ENCODE data around the gene CLIP2.
A peak's percentile ranks its signal among the peaks of the same experiment; 100 is the strongest.

CLIP2 gene

DNA sequence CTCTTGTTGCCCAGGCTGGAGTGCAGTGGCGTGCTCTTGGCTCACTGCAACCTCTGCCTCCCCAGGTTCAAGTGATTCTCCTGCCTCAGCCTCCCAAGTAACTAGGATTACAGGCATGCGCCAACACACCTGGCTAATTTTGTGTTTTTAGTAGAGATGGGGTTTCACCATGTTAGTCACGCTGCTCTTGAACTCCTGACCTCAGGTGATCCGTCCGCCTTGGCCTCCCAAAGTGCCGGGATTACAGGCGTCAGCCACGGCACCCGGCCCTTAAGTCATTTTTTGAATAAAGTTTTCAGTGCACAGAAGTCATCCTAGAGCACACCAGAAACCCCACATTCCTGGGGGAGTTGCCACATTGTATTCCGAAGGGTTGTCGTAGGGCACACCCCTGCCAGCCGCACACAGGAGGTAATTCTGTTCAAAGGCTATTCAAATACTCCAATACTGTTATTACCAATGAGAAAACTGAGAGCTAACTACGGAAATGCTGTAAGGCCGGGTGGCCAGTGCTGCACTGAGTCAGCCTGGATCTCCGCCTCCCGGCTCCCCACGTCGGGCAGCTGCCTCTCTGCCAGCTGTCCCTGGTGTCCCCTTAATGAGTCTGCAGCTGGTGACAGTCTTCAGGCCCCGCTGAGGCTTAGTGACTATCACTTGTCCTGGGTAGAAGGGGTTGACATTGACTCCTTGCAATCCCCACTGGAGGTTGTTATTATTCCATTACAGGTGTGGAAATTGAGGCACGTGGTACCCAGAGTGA is 26.4 kb upstream of the CLIP2 start:
- Mint-ChIP-seq H3K27ac (no peak overlapping the region), H3K36me3 (ENCODE audit: low read depth) (no peaks in the 10 kb centered on the region), H3K27me3 (no peaks in the 10 kb centered on the region), H3K4me3 (no peak overlapping the region), H3K4me1 (ENCODE audit: low read depth) (peaks cover 3% of the 10 kb centered on the region), H3K9me3 (no peaks in the 10 kb centered on the region)

DNA sequence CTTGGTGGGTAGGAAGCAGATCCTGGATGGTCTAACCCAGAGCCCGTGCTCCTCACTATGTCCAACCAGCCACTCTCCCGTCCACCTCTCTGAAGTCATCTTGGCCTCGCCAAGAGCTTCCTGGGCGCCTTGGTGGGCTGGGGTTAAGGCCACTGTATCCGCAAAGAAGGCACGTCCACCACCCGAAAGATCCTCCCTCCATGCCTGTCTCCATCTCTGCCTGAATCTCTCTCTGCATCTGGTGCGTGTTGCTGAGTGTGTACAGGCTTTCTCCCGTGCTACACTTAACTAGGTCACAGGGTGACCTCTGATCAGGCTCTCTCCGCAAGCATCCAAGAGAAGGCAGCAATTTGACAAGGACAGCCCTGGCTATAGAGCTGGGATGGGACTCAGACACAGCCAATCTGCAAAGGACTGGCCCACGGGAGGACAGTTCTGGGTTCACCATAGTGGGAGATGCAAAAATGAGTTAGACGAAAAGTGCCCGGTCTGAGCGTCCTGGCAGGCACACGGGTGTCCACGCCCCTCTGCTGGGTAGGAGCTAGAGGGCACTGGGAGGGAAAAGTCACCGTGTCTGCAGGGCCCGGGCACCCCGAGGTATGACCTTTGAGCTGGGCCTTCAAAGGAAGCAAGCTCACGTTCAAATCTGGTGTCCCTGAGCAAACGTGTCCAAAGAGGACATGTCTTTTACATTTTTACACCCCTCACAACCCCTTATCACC is 25.6 kb upstream of the CLIP2 start:
- no peaks in the 10 kb centered on the region for H3K27me3 Mint-ChIP-seq
- H3K27ac Mint-ChIP-seq, result no peak overlapping the region
- no peak overlapping the region for H3K4me3 Mint-ChIP-seq

DNA sequence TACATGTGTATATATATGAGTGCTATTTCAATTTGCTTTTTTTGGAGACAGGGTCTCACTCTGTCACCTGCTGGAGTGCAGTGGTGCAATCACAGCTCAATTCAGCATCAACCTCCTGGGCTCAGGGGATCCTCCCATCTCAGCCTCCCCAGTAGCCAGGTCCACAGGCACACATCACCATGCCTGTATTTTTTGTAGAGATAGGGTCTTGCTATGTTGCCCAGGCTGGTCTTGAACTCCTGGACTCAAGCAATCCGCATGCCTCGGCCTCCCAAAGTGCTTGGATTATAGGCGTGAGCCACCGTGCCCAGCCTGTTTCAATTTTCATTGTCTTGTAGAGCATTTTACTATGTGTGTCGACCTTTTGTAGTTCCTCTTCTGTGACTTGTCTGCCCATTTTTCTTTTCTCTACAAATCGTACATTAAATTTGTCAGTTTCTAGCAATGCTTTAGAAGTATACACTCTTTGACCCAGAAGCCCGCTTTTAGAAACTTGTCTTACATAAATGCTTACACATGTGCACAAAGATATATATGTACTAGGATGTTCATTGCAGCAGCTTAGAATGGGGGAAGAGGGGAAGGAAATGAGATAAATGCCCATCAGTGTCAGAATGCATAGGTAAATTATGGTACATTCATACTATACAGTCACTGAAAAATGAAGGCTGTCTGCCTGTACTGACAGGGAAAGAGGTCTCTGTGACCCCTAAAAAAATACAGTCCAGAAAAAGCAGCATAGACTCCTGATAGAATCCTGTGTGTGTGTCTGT is 22.8 kb upstream of the CLIP2 start:
- H3K4me3 Mint-ChIP-seq, result no peak overlapping the region
- no peaks in the 10 kb centered on the region for H3K27me3 Mint-ChIP-seq
- no peaks in the 10 kb centered on the region for H3K9me3 Mint-ChIP-seq
- no peaks in the 10 kb centered on the region for H3K36me3 Mint-ChIP-seq (ENCODE audit: low read depth)
- peaks cover 7% of the 10 kb centered on the region for H3K4me1 Mint-ChIP-seq (ENCODE audit: low read depth)
- no peak overlapping the region for H3K27ac Mint-ChIP-seq

More for the DNA sequence above, 25.6 kb upstream of the CLIP2 start:
- no peaks in the 10 kb centered on the region for H3K9me3 Mint-ChIP-seq
- H3K4me1 Mint-ChIP-seq (ENCODE audit: low read depth), result peaks cover 3% of the 10 kb centered on the region
- H3K36me3 Mint-ChIP-seq (ENCODE audit: low read depth), result no peaks in the 10 kb centered on the region

DNA sequence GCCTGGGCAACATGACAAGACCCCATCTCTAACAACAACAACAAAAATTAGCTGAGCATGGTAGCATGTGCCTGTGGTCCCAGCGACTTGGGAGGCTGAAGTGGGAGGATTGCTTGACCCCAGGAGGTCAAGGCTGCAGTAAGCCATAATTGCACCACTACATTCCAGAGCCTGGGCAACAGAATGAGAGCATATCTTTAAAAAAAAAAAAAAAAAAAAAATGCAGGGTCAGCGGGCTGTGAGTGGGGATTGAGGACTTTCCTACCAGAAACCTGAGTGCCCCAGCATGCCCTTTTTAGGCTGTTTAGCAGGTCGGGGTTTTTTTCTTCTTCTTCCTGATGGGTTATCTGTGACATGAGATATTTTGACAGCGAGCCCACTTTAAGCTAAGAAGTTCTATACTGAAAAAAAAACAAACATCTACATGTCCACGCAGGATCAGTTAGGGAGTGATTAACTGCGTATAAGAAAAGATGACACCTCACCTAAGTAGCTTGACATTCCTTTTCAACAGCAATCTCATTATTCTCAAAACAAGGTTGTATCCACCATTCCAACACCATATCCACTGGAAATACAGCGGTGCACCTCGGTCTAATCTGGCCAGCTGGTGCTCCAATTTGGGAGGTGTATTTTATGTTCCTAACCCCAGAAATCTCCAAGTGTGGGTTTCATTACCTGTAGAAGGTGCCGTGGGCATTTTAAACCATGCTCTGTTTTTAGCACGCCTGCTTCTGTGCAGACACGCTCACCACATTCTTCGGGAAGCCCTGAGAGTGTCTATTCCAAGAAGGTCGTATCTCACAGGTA is 21.2 kb upstream of the CLIP2 start:
- Mint-ChIP-seq H3K27me3 (peaks cover 3% of the 10 kb centered on the region), H3K4me3 (no peak overlapping the region), H3K9me3 (no peaks in the 10 kb centered on the region), H3K27ac (no peak overlapping the region), H3K4me1 (ENCODE audit: low read depth) (peaks cover 22% of the 10 kb centered on the region), H3K36me3 (ENCODE audit: low read depth) (no peaks in the 10 kb centered on the region)

DNA sequence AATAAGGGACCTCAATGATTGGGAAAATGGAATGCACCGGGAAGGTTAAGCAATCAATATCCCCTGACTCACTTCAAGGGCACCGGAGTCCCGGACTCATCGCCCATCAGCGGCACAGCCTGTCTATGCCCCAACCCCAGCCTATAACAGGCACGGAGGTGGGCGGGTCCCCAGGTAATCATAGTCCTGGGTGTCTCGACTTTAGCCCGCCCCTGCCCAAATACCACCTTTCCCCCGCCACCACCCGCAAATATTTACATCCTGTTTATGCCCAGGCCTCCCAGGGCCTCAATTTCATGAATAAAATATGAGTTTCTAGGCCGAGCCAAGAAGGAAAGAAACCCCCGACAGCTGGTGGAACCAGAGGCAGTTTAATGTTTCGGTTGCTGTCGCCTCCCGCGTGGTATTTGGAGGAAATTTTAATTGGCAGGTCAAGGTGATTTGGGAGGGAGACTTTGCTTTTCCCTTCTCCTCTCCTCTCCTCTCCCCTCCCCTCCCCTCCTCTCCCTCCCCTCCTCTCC is 19.4 kb upstream of the CLIP2 start:
- peaks cover 3% of the 10 kb centered on the region for H3K27me3 Mint-ChIP-seq
- H3K4me1 Mint-ChIP-seq (ENCODE audit: low read depth), result peaks cover 26% of the 10 kb centered on the region
- no peaks in the 10 kb centered on the region for H3K36me3 Mint-ChIP-seq (ENCODE audit: low read depth)
- H3K27ac Mint-ChIP-seq, result no peak overlapping the region
- H3K9me3 Mint-ChIP-seq, result no peaks in the 10 kb centered on the region
- H3K4me3 Mint-ChIP-seq, result peak overlapping the region; percentile 66

DNA sequence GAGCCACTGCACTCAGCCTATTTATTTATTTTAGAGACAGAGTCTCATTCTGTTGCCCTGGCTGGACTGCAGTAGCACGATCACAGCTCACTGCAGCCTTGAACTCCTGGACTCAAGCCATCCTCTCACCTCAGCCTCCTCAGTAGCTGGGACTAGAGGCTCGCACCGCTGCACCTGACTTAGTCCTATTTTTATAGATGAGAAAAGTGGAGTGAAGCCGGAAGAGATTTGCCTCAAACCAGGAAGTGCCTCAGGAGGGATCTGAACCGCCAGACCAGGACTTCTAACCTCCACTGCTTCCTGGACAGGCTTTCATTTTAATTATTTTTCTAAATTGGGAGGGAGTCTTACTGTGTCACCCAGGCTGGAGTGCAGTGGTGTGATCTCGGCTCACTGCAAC is 17.5 kb upstream of the CLIP2 start:
- Mint-ChIP-seq H3K4me3 (peak overlapping the region; percentile 36), H3K27me3 (peaks cover 3% of the 10 kb centered on the region), H3K4me1 (ENCODE audit: low read depth) (peaks cover 23% of the 10 kb centered on the region), H3K27ac (peak overlapping the region; percentile 63), H3K9me3 (no peaks in the 10 kb centered on the region), H3K36me3 (ENCODE audit: low read depth) (no peaks in the 10 kb centered on the region)

DNA sequence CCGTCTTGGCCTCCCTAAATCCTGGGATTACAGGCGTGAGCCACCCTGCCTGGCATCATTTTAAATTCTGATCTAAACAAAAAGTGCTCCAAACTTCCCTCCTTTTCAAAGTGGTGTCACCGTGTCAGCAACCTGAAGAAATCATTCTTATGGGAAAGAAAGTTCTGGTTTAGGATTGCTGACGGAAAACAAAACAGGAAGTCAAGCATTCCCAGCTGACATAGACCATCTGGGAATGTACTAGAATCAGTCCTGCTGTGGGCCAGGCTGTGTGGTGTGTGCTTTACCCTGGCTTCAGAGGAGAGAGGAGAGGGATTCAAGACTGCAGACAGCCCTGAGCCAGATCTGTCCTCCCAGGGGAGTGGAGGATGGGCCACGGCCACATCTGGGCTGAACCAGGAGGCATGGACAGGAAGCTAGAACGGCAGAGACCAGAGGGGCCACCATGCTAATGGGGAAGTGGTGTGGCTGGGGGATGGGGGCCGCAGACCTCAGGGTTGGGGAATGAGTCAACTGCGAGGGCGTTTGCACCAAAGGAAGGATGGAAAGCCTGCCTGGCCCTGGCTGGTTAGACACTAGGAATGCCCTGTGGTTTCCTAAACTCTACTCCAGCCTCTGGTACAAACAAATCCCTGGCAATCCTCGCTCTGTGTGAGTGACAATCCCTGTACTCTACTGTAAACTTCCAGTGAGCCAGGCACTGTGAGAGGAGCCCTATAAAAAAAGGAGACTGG is 16.7 kb upstream of the CLIP2 start:
- H3K4me3 Mint-ChIP-seq, result no peak overlapping the region
- peak overlapping the region; percentile 21 for H3K27ac Mint-ChIP-seq
- peaks cover 3% of the 10 kb centered on the region for H3K27me3 Mint-ChIP-seq
- H3K36me3 Mint-ChIP-seq (ENCODE audit: low read depth), result no peaks in the 10 kb centered on the region
- H3K9me3 Mint-ChIP-seq, result no peaks in the 10 kb centered on the region
- H3K4me1 Mint-ChIP-seq (ENCODE audit: low read depth), result peaks cover 23% of the 10 kb centered on the region

DNA sequence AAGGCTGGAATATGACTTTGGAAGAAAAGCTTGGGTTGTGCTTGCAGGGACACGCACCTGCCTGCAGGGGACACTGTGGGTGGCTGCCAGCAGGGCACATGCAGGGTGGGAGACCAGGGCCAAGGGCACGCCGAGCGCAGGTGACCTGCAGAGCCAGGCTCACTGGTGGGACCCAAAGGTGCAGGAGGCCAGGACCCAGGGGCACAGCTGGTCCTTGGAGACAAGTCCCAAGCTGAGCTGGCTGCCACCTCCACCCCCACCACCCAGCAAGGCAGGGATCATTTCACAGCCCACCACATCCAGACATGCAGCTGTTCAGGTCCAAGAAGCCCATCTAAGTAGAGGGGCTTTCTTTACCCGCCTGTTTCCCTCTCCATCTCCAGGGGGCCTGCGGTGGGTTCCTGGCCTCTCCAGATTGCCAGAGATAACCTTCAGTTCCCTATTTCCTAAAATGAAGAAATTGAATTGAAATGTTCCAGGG is 13.8 kb upstream of the CLIP2 start:
- H3K4me1 Mint-ChIP-seq (ENCODE audit: low read depth), result peaks cover 31% of the 10 kb centered on the region
- no peak overlapping the region for H3K4me3 Mint-ChIP-seq
- no peaks in the 10 kb centered on the region for H3K36me3 Mint-ChIP-seq (ENCODE audit: low read depth)
- H3K27me3 Mint-ChIP-seq, result peaks cover 3% of the 10 kb centered on the region
- H3K9me3 Mint-ChIP-seq, result no peaks in the 10 kb centered on the region
- H3K27ac Mint-ChIP-seq, result no peak overlapping the region

DNA sequence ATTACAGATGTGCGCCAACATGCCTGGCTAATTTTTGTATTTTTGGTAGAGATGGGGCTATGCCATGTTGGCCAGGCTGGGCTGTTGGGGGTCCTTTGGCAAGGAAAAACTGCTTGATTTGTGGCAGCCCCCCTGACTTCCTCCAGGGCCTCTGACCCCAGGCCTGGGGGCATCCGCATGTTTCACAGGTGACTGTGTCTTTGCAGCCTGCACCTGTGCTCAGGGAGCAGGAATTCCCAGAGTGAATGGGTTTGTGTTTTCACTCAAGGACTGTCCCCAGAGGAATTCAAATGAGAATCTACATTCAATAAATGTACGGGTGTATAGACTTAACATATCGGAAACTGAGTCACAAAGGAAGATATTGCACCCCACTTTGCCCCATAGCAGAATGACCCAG is 11.6 kb upstream of the CLIP2 start:
- Mint-ChIP-seq H3K4me3 (no peak overlapping the region), H3K36me3 (ENCODE audit: low read depth) (no peaks in the 10 kb centered on the region), H3K9me3 (no peaks in the 10 kb centered on the region), H3K27ac (no peak overlapping the region), H3K4me1 (ENCODE audit: low read depth) (peaks cover 15% of the 10 kb centered on the region), H3K27me3 (no peaks in the 10 kb centered on the region)

DNA sequence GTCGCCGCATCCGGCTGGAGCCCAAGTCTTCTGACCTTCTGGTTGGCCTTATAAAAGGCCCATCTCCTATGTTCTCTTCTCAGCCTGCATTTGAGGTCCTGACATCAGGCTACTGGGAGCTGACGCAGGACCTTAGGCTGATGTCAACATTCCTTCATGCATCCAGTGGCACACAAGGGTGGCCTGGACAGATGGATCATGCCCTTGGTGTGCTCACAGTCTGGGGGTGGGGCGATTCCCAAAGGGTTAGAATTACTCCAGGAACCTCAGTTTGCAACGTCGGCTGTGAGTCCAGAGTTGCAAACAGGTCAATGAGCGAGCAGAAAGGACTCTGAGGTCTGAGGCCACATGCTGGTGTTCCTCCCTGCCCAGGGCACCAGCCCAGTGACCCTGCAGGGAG is 8.2 kb upstream of the CLIP2 start:
- Mint-ChIP-seq H3K4me1 (ENCODE audit: low read depth) (peaks cover 20% of the 10 kb centered on the region), H3K36me3 (ENCODE audit: low read depth) (no peaks in the 10 kb centered on the region)

DNA sequence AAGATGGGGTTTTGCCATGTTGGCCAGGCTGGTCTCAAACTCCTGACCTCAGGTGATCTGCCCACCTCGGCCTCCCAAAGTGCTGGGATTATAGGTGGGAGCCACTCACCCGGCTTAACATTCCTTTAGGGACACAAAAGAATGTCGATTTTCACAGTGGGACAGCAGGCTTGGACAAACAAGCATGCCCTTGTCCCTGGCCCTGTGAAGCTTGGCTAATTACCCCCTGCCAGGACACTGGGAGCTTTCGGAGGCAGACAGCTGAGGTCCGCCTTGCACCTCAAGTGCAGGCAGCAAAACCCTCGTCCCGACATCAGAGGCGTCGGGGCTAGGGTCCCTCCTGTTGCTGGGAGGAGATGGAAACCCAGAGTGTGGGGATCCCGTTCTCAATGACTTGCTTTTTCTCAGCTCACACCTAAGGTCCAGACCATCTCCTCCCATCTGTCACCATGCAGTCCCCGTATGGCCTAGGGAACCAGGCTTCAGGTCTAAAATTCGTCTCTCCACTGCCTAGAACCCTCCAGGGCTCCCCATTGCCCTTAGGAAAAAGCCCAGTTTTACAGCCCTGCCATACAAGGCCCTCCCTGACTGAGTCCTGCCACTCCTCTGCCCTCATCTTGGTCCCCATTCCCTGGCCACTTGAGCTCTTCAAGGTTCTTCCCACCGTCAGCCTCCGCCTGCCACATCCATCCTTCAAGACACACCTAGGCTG is 6.3 kb upstream of the CLIP2 start:
- no peaks in the 10 kb centered on the region for H3K36me3 Mint-ChIP-seq (ENCODE audit: low read depth)
- peaks cover 25% of the 10 kb centered on the region for H3K4me1 Mint-ChIP-seq (ENCODE audit: low read depth)
- no peak overlapping the region for H3K27ac Mint-ChIP-seq
- no peaks in the 10 kb centered on the region for H3K9me3 Mint-ChIP-seq
- H3K27me3 Mint-ChIP-seq, result peaks cover 8% of the 10 kb centered on the region
- H3K4me3 Mint-ChIP-seq, result no peak overlapping the region

More for the DNA sequence above, 8.2 kb upstream of the CLIP2 start:
- Mint-ChIP-seq H3K9me3 (no peaks in the 10 kb centered on the region), H3K4me3 (no peak overlapping the region), H3K27ac (no peak overlapping the region), H3K27me3 (peaks cover 4% of the 10 kb centered on the region)

DNA sequence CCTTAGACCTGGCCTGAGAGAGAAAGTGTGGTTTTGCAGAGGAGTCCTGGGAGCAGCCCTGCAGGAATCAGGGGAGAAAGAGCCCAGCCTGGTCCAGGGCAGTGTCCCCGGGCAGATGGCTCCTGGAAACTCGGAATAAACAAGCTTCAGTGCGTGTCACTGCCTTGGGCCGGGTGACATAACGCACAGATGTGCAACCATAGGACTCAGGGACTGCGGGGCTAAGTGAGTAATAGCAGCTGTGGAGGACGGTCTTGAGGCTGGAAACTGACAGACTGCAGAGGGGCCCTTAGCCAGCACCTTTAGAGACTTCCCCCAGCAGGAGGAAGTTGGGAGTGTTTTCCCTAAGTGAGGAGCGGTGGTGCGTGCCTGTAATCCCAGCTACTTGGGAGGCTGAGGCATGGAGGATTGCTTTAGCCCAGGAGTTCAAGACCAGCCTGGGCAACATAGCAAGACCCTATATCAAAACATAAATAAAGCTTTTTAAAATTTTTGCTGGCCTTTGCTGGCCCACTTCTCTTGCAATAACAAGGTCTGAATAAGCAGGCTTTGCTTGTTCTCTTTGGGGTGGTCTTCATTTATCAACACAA is 5.3 kb upstream of the CLIP2 start:
- Mint-ChIP-seq H3K4me1 (ENCODE audit: low read depth) (peaks cover 35% of the 10 kb centered on the region), H3K9me3 (no peaks in the 10 kb centered on the region), H3K36me3 (ENCODE audit: low read depth) (no peaks in the 10 kb centered on the region), H3K27me3 (peaks cover 11% of the 10 kb centered on the region), H3K27ac (no peak overlapping the region), H3K4me3 (no peak overlapping the region)

DNA sequence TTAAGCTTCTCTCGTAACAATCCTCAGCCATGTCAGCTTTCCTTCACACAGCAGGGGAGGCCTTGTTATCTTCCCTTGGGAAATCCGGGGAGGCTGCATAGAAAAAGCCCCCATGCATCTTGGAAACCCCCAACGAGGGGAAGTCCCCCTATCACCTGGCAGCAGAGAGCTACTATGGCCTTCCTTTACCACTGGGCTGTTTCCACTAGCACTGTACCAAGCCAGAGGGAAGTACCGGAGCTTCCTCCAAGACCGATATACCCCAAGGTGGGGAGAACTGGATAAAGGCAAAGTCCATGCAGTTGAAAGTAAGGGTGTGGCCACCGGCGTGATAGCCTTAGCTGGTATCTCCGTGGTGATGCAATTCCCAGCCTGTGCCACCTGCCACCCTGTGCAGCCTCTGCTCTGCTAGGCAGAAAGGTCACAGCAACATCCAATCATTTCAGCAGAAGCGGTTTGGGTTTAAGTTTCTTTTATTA is 4.4 kb upstream of the CLIP2 start:
- Mint-ChIP-seq H3K27me3 (peaks cover 13% of the 10 kb centered on the region), H3K27ac (no peak overlapping the region), H3K4me1 (ENCODE audit: low read depth) (peaks cover 32% of the 10 kb centered on the region), H3K4me3 (no peak overlapping the region), H3K36me3 (ENCODE audit: low read depth) (no peaks in the 10 kb centered on the region), H3K9me3 (no peaks in the 10 kb centered on the region)

Measured in stimulated activated naive CD8-positive, alpha-beta T cell treated with anti-CD3 and anti-CD28 coated beads, Interleukin-15, Interleukin-2, amounts not matched to agents 100 ng/mL and 50 ng/mL, for 24 hours (primary cell).